Mucosa of descending colon (tissue), 3 donors: ENCODE data around the gene HNRNPLL. TPM values are rescaled to one million over a fixed set of nuclear protein-coding genes. Genes with fewer than 3 reads are reported as not detected.

ENCODE experiments used
- ATAC-seq: fragments of 200-7000 bp; cut with Tn5 transposase; one replicate; pipeline ENCODE4 v1.9.1; 2020; ENCODE audit warnings: mild to moderate bottlenecking, moderate library complexity
- DNase-seq, 3 donors: peaks; one replicate each; pipeline ENCODE4 v3.0.0-alpha.2; 2020
- H3K36me3 ChIP-seq: fragments of 200-600 bp; one replicate; pipeline ENCODE4 v1.8.0; 2021; ENCODE audit warnings: low read depth, mild to moderate bottlenecking
- H3K4me1 ChIP-seq: fragments of 200-600 bp; one replicate; pipeline ENCODE4 v1.8.0; 2021; ENCODE audit warnings: low read depth, mild to moderate bottlenecking
- H3K4me3 ChIP-seq: fragments of 200-600 bp; one replicate; pipeline ENCODE4 v1.8.0; 2021; ENCODE audit warnings: mild to moderate bottlenecking
- H3K9me3 ChIP-seq: fragments of 200-600 bp; one replicate; pipeline ENCODE4 v1.8.0; 2021; ENCODE audit warnings: mild to moderate bottlenecking
- CTCF ChIP-seq: fragments of 200-600 bp; IDR thresholded peaks from one replicate; pipeline ENCODE4 v1.8.0; 2022; ENCODE audit warnings: antibody characterized with exemption, mild to moderate bottlenecking
- intact Hi-C, 2 donors: fragments of 100-400 bp; cut with DNase I in 1 of 2; cut with micrococcal nuclease in 1 of 2; formaldehyde crosslinking; loops; one replicate each; pipeline versions ENCODE4 v1.11.0 to v1.11.1; 2022; cut with DNase I, micrococcal nuclease
- total RNA-seq, 3 donors: library from RNA; stranded (reverse); fragmentation: NEBNext Ultra II Directional in 2 of 3; extraction: Animal tissue kit (Norgen Biotek cat#: 25700) in 2 of 3; gene quantifications; one replicate each; pipeline versions ENCODE4 v1.2.1 to v1.2.4, GENCODE V29; 2021 to 2023
- donor health status: DM: no; HTN: no; CAD: no; lungs with moderate emphysema.
- donor health status: DM: no; HTN: no; CAD: no.
- donor health status: DM: no; HTN: yes; CAD: no.

Gene HNRNPLL
- total RNA-seq, 3 donors from 2014 or later = 45.5 to 68.2 (median 49.6) TPM

- ATAC-seq = no peak
- Histone ChIP-seq H3K9me3 (no peaks in the 10 kb centered on the region), H3K36me3 (peaks cover 4% of the 10 kb centered on the region), H3K4me1 (peaks cover 14% of the 10 kb centered on the region), H3K4me3 (no peak overlapping the region)
- TF ChIP-seq CTCF = no peak
- no peak for DNase-seq
- intact Hi-C loops = no loop called here
These were observed 3.0 kb downstream of the HNRNPLL start for GRCh38 chr2:38599706-38600105.

- no peak for TF ChIP-seq CTCF
- Histone ChIP-seq H3K9me3 (no peaks in the 10 kb centered on the region), H3K36me3 (peaks cover 4% of the 10 kb centered on the region), H3K4me1 (peaks cover 14% of the 10 kb centered on the region), H3K4me3 (no peak overlapping the region)
- no peak for ATAC-seq
- no peak for DNase-seq
- intact Hi-C loops = no loop called here
These were observed 3.8 kb downstream of the HNRNPLL start for GRCh38 chr2:38598991-38599295.

GRCh38 chr2:38598200-38598990 lies 4.3 kb downstream of the HNRNPLL start:
- Histone ChIP-seq H3K4me3 (no peak overlapping the region), H3K36me3 (peaks cover 4% of the 10 kb centered on the region), H3K9me3 (no peaks in the 10 kb centered on the region), H3K4me1 (peaks cover 14% of the 10 kb centered on the region)
- TF ChIP-seq CTCF = no peak
- no peak for DNase-seq
- ATAC-seq = no peak
- intact Hi-C loops = no loop called here

- Histone ChIP-seq H3K9me3 (no peaks in the 10 kb centered on the region), H3K4me1 (peaks cover 14% of the 10 kb centered on the region), H3K4me3 (no peak overlapping the region), H3K36me3 (no peaks in the 10 kb centered on the region)
- no peak for DNase-seq
- intact Hi-C loops = no loop called here
- TF ChIP-seq CTCF = no peak
- no peak for ATAC-seq
These were observed 5.6 kb downstream of the HNRNPLL start for GRCh38 chr2:38597115-38597514.

- peaks cover 14% of the 10 kb centered on the region for H3K4me1 ChIP-seq
- intact Hi-C loops = no loop called here
- H3K9me3 ChIP-seq = no peaks in the 10 kb centered on the region
- no peak for ATAC-seq
- no peak overlapping the region for H3K4me3 ChIP-seq
- TF ChIP-seq CTCF = no peak
- DNase-seq = no peak
- no peaks in the 10 kb centered on the region for H3K36me3 ChIP-seq
These were observed 6.5 kb downstream of the HNRNPLL start for GRCh38 chr2:38596229-38596628.

GRCh38 chr2:38592951-38593350 lies 9.8 kb downstream of the HNRNPLL start:
- H3K4me1 ChIP-seq = no peaks in the 10 kb centered on the region
- ATAC-seq (no peak), DNase-seq (no peak)
- TF ChIP-seq CTCF = no peak
- no peak overlapping the region for H3K4me3 ChIP-seq
- intact Hi-C loops = no loop called here
- H3K36me3 ChIP-seq = no peaks in the 10 kb centered on the region
- no peaks in the 10 kb centered on the region for H3K9me3 ChIP-seq
